Osteoblast (primary cell): ENCODE results near the gene CDS1. TPM values are rescaled to one million over a fixed set of nuclear protein-coding genes. Genes with fewer than 3 reads are reported as not detected.

ENCODE experiments used
- DNase-seq: peaks from one replicate; pipeline ENCODE4 v3.0.0; 2011; ENCODE audit warnings: low spot score, mixed read lengths; ENCODE audit not compliant: insufficient read length; ENCODE audit errors: missing footprints
- H2AFZ ChIP-seq: 2 replicates; pipeline ENCODE4 v1.6.0; 2011; ENCODE audit warnings: mild to moderate bottlenecking, low read length
- H3K27ac ChIP-seq: 2 replicates; pipeline ENCODE4 v1.5.1; 2011; ENCODE audit warnings: mild to moderate bottlenecking, low read depth, low read length, moderate library complexity
- H3K27me3 ChIP-seq: 2 replicates; pipeline ENCODE4 v1.6.0; 2012; ENCODE audit warnings: mild to moderate bottlenecking, control low read depth, inconsistent platforms, low read length, moderate library complexity; ENCODE audit not compliant: insufficient read depth
- H3K36me3 ChIP-seq: 2 replicates; pipeline ENCODE4 v1.5.1; 2011; ENCODE audit warnings: mild to moderate bottlenecking, low read length, control low read depth, moderate library complexity; ENCODE audit not compliant: insufficient read depth
- H3K4me1 ChIP-seq: 2 replicates; pipeline ENCODE4 v1.5.1; 2011; ENCODE audit warnings: mild to moderate bottlenecking, low read length, control low read depth, moderate library complexity; ENCODE audit not compliant: insufficient read depth
- H3K4me2 ChIP-seq: 2 replicates; pipeline ENCODE4 v1.6.0; 2011; ENCODE audit warnings: mild to moderate bottlenecking, low read length; ENCODE audit not compliant: insufficient read depth
- H3K4me3 ChIP-seq: fragments of 200-600 bp; sonication (generic); 3 replicates; pipeline ENCODE4 v1.5.1; 2012; ENCODE audit warnings: mild to moderate bottlenecking, low read length, inconsistent platforms; ENCODE audit not compliant: insufficient read depth
- H3K79me2 ChIP-seq: 2 replicates; pipeline ENCODE4 v1.6.0; 2012; ENCODE audit warnings: mild to moderate bottlenecking, low read length, control low read depth, inconsistent platforms; ENCODE audit not compliant: insufficient read depth
- H3K9me3 ChIP-seq: 2 replicates; pipeline ENCODE4 v1.5.1; 2011; ENCODE audit warnings: low read depth, low read length, control low read depth
- H4K20me1 ChIP-seq: 2 replicates; pipeline ENCODE4 v1.6.0; 2012; ENCODE audit warnings: mild to moderate bottlenecking, low read length, control low read depth; ENCODE audit not compliant: insufficient read depth
- total RNA-seq: library from RNA; depleted of rRNA; stranded (reverse); fragments of >200 nt; gene quantifications from 2 replicates; pipeline ENCODE4 v1.2.3, GENCODE V29; 2012
- TF ChIP-seq, protein P1 (sequence below): IDR thresholded peaks from 2 replicates; pipeline ENCODE4 v1.5.1; 2011; ENCODE audit warnings: mild to moderate bottlenecking, low read depth, low read length, moderate library complexity; ENCODE audit errors: extremely low read depth

The CDS1 gene
- total RNA-seq, 1 donor = under 0.01 TPM

DNA sequence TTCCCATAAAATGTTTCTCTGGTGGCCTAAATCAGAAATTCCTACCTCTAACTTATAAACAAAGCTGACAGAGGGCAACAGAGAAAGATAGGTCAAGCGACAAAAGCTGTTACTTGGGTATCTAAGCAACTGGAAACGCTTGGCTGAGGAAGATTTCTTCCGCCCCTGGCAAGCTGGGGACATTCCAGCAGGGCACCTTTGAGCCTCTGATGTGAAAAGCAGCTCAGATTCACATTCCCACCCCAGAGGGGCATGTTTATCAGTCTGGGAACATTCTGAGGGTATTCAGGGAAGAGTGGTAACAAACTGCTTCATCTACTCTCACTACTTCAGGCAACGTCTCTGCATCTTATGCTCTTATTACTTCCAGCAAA, 3.5 kb upstream of the CDS1 start:
- Histone ChIP-seq H2AFZ (no peak overlapping the region), H4K20me1 (no peaks in the 10 kb centered on the region), H3K36me3 (no peaks in the 10 kb centered on the region), H3K27ac (no peak overlapping the region), H3K4me3 (no peak overlapping the region), H3K4me1 (peaks cover 3% of the 10 kb centered on the region), H3K27me3 (peaks cover 30% of the 10 kb centered on the region), H3K9me3 (no peaks in the 10 kb centered on the region), H3K4me2 (no peak overlapping the region), H3K79me2 (no peaks in the 10 kb centered on the region)
- DNase-seq = no peak
- TF ChIP-seq, protein P1, sequence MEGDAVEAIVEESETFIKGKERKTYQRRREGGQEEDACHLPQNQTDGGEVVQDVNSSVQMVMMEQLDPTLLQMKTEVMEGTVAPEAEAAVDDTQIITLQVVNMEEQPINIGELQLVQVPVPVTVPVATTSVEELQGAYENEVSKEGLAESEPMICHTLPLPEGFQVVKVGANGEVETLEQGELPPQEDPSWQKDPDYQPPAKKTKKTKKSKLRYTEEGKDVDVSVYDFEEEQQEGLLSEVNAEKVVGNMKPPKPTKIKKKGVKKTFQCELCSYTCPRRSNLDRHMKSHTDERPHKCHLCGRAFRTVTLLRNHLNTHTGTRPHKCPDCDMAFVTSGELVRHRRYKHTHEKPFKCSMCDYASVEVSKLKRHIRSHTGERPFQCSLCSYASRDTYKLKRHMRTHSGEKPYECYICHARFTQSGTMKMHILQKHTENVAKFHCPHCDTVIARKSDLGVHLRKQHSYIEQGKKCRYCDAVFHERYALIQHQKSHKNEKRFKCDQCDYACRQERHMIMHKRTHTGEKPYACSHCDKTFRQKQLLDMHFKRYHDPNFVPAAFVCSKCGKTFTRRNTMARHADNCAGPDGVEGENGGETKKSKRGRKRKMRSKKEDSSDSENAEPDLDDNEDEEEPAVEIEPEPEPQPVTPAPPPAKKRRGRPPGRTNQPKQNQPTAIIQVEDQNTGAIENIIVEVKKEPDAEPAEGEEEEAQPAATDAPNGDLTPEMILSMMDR = no peak

DNA sequence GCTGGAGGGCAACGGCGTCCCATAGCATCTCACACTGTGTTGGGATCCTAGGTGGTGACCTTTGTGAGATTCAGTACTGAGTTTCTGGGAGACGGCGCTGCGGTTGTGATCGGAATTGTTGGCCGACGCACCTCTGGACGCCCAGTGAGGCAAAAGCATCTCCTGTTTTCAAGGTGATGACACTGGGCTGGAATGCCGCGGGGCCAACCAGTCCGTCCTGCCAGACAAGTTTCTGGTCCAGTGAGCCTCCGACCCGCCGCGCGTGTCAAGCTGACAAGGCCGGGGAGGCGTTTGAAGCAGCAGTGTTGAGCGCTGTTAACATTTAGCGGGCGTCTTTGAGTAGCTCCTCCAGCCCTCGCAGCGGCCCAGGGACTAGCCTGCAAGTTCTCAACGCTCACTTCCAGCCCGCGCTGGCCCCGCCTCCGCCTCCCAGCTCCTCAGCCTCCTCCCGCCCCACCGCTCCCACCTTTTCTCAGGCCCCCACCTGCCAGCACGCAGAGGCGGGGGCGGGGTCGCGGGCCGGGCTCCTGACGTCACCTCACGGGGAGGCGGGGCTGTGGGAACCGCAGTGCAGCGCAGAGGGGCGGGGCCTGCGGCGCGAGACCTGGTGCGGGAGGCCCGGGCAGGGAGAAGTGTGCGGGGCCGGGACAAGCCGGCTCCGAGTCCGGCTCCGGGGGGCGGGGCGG, 482 bp upstream of the CDS1 start:
- Histone ChIP-seq H3K9me3 (no peaks in the 10 kb centered on the region), H3K79me2 (no peaks in the 10 kb centered on the region), H3K27me3 (peaks cover 54% of the 10 kb centered on the region), H3K36me3 (no peaks in the 10 kb centered on the region), H3K4me1 (peaks cover 3% of the 10 kb centered on the region), H2AFZ (peak overlapping the region; percentile 91), H3K27ac (no peak overlapping the region), H3K4me3 (peak overlapping the region; percentile 74), H4K20me1 (no peaks in the 10 kb centered on the region), H3K4me2 (peak overlapping the region; percentile 88)
- TF ChIP-seq, protein P1 = no peak
- DNase-seq = peak; percentile 90

DNA sequence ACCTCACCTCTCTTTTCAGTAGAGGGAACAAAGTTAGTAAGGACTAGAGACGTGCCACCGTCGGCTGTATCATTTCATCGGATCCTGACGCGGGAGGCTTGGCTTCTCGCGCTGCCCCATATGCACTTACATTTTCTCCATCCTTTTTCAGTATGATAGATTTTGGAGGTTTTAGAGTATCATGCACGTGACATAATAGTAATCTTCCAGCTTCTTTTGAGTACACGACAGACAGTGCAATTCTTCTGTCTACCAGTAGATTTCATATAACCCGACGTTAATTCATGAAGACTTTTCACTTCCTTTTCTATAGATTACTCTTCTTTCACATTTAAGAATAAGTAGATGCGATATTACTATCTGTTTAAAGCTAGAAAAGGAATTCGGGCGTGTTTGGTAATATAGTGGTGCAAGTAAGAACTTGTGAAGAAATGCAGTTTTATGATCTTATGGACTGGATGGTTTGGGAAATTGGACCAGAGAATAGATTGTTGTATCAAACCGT, 1.0 kb downstream of the CDS1 start:
- no peaks in the 10 kb centered on the region for H3K79me2 ChIP-seq
- H3K27ac ChIP-seq = no peak overlapping the region
- H2AFZ ChIP-seq = peak overlapping the region; percentile 80
- no peak for DNase-seq
- H3K27me3 ChIP-seq = peaks cover 57% of the 10 kb centered on the region
- no peaks in the 10 kb centered on the region for H3K36me3 ChIP-seq
- H3K4me3 ChIP-seq = peak overlapping the region; percentile 74
- TF ChIP-seq, protein P1 = no peak
- peak overlapping the region; percentile 88 for H3K4me2 ChIP-seq
- no peaks in the 10 kb centered on the region for H4K20me1 ChIP-seq
- H3K9me3 ChIP-seq = no peaks in the 10 kb centered on the region
- peaks cover 3% of the 10 kb centered on the region for H3K4me1 ChIP-seq

DNA sequence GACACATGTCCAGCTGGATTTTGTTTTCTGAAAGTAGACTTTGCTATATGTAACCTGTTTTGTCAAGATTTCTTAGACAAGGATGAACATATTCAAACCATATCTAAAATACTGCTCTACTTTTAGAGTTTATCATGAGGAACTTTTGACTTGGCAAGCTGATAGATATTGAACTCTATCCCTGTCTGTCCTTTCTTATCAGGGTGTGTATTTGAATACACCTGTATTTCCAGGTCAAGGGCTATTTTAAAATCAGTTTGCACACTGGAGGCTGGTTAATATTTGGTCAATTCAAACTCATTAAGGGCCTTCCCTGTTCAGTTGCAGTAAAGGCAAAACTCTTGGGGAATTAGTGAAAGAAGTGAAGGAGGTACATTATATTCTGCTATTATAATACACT, 2.3 kb downstream of the CDS1 start:
- no peaks in the 10 kb centered on the region for H3K79me2 ChIP-seq
- H3K27ac ChIP-seq = no peak overlapping the region
- peaks cover 3% of the 10 kb centered on the region for H3K4me1 ChIP-seq
- TF ChIP-seq, protein P1 = no peak
- no peak overlapping the region for H3K4me3 ChIP-seq
- H4K20me1 ChIP-seq = no peaks in the 10 kb centered on the region
- no peak overlapping the region for H3K4me2 ChIP-seq
- H3K9me3 ChIP-seq = no peaks in the 10 kb centered on the region
- H3K36me3 ChIP-seq = no peaks in the 10 kb centered on the region
- H3K27me3 ChIP-seq = peaks cover 57% of the 10 kb centered on the region
- no peak for DNase-seq
- H2AFZ ChIP-seq = no peak overlapping the region
